GM12878 (cell line): ENCODE data around the gene SORL1. TPM values are rescaled to one million over a fixed set of nuclear protein-coding genes. Genes with fewer than 3 reads are reported as not detected.
A peak's percentile ranks its signal among the peaks of the same experiment; 100 is the strongest.

Experiments used
- ATF7 ChIP-seq: fragments of 450-650 bp; IDR thresholded peaks from 2 replicates; pipeline ENCODE4 v1.6.1; 2016; ENCODE audit warnings: low read depth, mild to moderate bottlenecking
- CBFB ChIP-seq: IDR thresholded peaks from 2 replicates; pipeline ENCODE4 v1.6.1; 2016; ENCODE audit warnings: antibody characterized with exemption, low read depth
- GATAD2B ChIP-seq: fragments of 450-650 bp; conservative IDR thresholded peaks from 2 replicates; pipeline ENCODE4 v1.6.1; 2017; ENCODE audit warnings: low read depth, mild to moderate bottlenecking, moderate library complexity
- HDAC2 ChIP-seq: fragments of 200-600 bp; sonication (generic); IDR thresholded peaks from 2 replicates; pipeline ENCODE4 v1.6.1; 2017
- LARP7 ChIP-seq: fragments of 450-650 bp; IDR thresholded peaks from 2 replicates; pipeline ENCODE4 v1.6.1; 2017; ENCODE audit warnings: mild to moderate bottlenecking
- MLLT1 ChIP-seq: fragments of 450-650 bp; IDR thresholded peaks from 2 replicates; pipeline ENCODE4 v1.6.1; 2016; ENCODE audit warnings: mild to moderate bottlenecking
- RAD51 ChIP-seq: fragments of 450-650 bp; IDR thresholded peaks from 2 replicates; pipeline ENCODE4 v1.6.1; 2016; ENCODE audit warnings: moderate library complexity, mild to moderate bottlenecking, inconsistent platforms
- RFX5 ChIP-seq: IDR thresholded peaks from 2 replicates; pipeline ENCODE4 v1.6.1; 2011; ENCODE audit warnings: low read depth, low read length, improper control_type of control experiment
- SMARCA5 ChIP-seq: fragments of 450-650 bp; IDR thresholded peaks from 2 replicates; pipeline ENCODE4 v1.6.1; 2017; ENCODE audit warnings: mild to moderate bottlenecking
- SUPT20H ChIP-seq: IDR thresholded peaks from 2 replicates; pipeline ENCODE4 v1.6.1; 2011; ENCODE audit warnings: low read depth, mild to moderate bottlenecking, low read length, moderate library complexity, borderline replicate concordance; ENCODE audit not compliant: control insufficient read depth
- ZBTB11 ChIP-seq: fragments of 450-650 bp; formaldehyde crosslinking; IDR thresholded peaks from 2 replicates; pipeline ENCODE4 v1.5.0; 2022; ENCODE audit warnings: mild to moderate bottlenecking, missing genetic modification characterization
- ZBTB4 ChIP-seq: fragments of 450-650 bp; formaldehyde crosslinking; IDR thresholded peaks from 2 replicates; pipeline ENCODE4 v1.4.0; 2022; ENCODE audit warnings: mild to moderate bottlenecking, moderate library complexity
- ZNF274 ChIP-seq: IDR thresholded peaks from one replicate; pipeline ENCODE4 v1.8.0; 2011; ENCODE audit not compliant: insufficient read length, insufficient read depth
- polyA plus RNA-seq, 11 experiments: library from polyadenylated mRNA; depleted of rRNA in 4 of 11; unstranded in 6 of 11; stranded (reverse) in 5 of 11; fragments of >200 nt; fragmentation: Nextera tagmentation in 4 of 11; fragmentation: Illumina TruSeq in 1 of 11; extraction: Ambion mirVana in 4 of 11; extraction: Trizol in 1 of 11; gene quantifications; 1 replicate in 1 of 11; 2 replicates in 10 of 11; pipeline versions ENCODE4 v1.2.1 to v1.2.3, GENCODE V29; 2011 to 2016; ENCODE audit warnings: inconsistent platforms in 2 of 11, missing spikeins in 2 of 11, low read depth in 1 of 11
- total RNA-seq, 4 experiments: library from RNA; depleted of rRNA in 3 of 4; stranded (reverse); fragments of >200 nt in 3 of 4; fragmentation: Illumina TruSeq in 1 of 4; extraction: Trizol in 1 of 4; gene quantifications; 2 replicates each; pipeline versions ENCODE4 v1.2.1 to v1.2.3, GENCODE V29; 2013 to 2021

Gene SORL1
- total and polyA plus RNA-seq, 10 of the 15 experiments (the other 5 are each of a cell fraction or from before 2014, with no cell fraction given): 20.2 to 107 (median 59.9) TPM

GRCh38 chr11:121445071-121445768 is 6.9 kb upstream of the SORL1 start (continued):
- peak; percentile 76 for TF ChIP-seq MLLT1
- 0 out of 2 replicates have a peak, but pooled peaks have one; percentile 15 for TF ChIP-seq ATF7
- TF ChIP-seq CBFB: 0 out of 2 replicates have a peak, but pooled peaks have one; percentile 5
- TF ChIP-seq HDAC2: no peak
- no peak for TF ChIP-seq ZBTB11
- 0 out of 2 replicates have a peak, but pooled peaks have one; percentile 53 for TF ChIP-seq SMARCA5
- no peak for TF ChIP-seq ZNF274
- no peak for TF ChIP-seq ZBTB4
- TF ChIP-seq LARP7: peak; percentile 46; the same call in 1 of the 2 replicates
- 0 out of 2 replicates have a peak, but pooled peaks have one; percentile 21 for TF ChIP-seq GATAD2B
- TF ChIP-seq RFX5: no peak
- TF ChIP-seq RAD51: no peak
- TF ChIP-seq SUPT20H: no peak
